GM18951 (cell line): ENCODE measurements around the gene GSTO2.
"Not testable (repeated sequence)": the region's sequence is repeated elsewhere in the genome, so short reads cannot be mapped to it uniquely, and the experiment has no call there.

Source experiments
- POLR2A ChIP-seq: IDR thresholded peaks from 4 replicates; pipeline ENCODE4 v1.6.1; 2011; ENCODE audit warnings: mild to moderate bottlenecking; ENCODE audit not compliant: insufficient read length, insufficient read depth; ENCODE audit errors: extremely low read depth
- in situ Hi-C: fragments of 300-500 bp; cut with MboI; formaldehyde crosslinking; loops from one replicate; pipeline ENCODE4 v1.12.0; 2022; ENCODE audit warnings: low sequenced_read_pairs, mixed read lengths, inconsistent platforms; ENCODE audit not compliant: unreplicated experiment

GSTO2 gene

GRCh38 chr10:104245066-104245632 lies 23.8 kb upstream of the GSTO2 start:
- in situ Hi-C loops = no loop called here

GRCh38 chr10:104246976-104247375 lies 22.0 kb upstream of the GSTO2 start:
- in situ Hi-C loops = no loop called here
- no peak for TF ChIP-seq POLR2A

More at GRCh38 chr10:104245066-104245632, 23.8 kb upstream of the GSTO2 start:
- TF ChIP-seq POLR2A = no peak

GRCh38 chr10:104247513-104248146 lies 21.4 kb upstream of the GSTO2 start:
- in situ Hi-C loops = no loop called here
- no peak for TF ChIP-seq POLR2A

DNA sequence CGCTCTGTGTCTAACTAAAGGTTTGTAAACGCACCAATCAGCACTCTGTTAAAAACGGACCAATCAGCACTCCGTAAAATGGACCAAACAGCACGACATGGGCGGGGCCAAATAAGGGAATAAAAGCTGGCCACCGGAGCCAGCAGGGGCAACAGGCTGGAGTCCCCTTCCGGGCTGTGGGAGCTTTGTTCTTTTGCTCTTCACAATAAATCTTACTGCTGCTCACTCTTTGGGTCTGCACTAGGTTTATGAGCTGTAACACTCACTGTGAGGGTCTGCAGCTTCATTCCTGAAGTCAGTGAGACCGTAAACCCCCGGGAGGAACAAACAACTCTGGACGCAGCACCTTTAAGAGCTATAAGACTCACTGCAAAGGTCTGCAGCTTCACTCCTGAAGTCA lies 20.1 kb upstream of the GSTO2 start:
- in situ Hi-C loops = not testable (repeated sequence)

- TF ChIP-seq POLR2A = no peak
- in situ Hi-C loops = no loop called here
Observed at GRCh38 chr10:104250371-104250770, 18.6 kb upstream of the GSTO2 start.

DNA sequence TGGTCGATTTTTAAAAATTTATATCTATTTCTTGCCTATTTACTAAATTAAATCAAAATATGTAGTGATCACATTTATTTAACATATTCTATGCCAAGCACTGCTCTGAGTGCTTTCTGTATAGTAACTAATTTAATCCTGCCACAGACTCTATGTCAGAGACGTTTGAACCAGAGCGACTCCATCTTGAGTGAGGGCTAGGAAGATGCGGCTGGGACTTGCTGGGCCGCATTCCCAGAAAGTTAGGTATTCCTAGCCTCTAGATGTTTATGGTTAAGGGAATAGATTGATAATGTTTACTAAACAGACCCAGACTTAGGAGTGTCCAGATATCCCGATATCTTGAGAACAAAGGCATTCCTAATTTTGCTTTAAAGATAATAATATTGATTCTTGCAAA lies 17.5 kb upstream of the GSTO2 start:
- TF ChIP-seq POLR2A = no peak
- in situ Hi-C loops = no loop called here

DNA sequence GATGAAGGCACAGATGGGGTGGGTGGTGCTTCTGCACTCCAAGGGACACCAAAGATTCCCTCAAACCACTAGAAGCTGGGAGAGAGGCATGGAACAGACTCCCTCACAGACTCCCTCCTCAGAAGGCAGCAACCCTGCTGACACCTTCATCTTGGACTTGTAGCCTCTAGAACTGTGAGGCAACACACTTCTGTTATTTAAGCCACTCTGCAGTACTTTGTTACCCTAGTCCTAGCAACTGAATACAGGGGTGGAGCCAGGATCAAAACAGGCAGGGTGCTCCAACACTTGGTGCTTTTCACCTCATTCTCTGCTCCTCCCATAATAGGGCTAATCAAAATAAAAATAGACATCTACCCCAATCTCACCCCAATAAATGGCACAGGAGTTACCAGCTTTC lies 16.6 kb upstream of the GSTO2 start:
- TF ChIP-seq POLR2A = no peak
- in situ Hi-C loops = no loop called here

DNA sequence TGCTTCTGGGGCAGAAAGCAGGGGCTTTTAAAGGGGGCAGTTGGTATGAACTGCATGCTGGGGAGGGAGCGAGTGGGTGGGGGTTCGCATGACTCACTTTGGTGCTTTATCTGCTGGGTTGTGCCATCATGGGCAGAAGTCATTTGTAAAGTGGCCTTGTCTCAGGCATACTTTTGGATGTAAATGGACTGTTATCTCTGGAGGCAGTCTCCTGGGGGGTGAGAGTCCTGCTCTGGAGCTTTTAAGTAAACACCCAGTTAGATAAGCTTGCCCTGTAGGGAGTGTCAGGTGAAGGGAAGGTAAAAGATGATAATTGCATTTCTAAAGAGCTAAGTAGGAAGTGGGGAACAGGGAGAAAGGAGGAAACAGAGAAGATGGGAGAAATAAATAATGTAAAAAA lies 15.9 kb upstream of the GSTO2 start:
- no peak for TF ChIP-seq POLR2A
- in situ Hi-C loops = no loop called here

DNA sequence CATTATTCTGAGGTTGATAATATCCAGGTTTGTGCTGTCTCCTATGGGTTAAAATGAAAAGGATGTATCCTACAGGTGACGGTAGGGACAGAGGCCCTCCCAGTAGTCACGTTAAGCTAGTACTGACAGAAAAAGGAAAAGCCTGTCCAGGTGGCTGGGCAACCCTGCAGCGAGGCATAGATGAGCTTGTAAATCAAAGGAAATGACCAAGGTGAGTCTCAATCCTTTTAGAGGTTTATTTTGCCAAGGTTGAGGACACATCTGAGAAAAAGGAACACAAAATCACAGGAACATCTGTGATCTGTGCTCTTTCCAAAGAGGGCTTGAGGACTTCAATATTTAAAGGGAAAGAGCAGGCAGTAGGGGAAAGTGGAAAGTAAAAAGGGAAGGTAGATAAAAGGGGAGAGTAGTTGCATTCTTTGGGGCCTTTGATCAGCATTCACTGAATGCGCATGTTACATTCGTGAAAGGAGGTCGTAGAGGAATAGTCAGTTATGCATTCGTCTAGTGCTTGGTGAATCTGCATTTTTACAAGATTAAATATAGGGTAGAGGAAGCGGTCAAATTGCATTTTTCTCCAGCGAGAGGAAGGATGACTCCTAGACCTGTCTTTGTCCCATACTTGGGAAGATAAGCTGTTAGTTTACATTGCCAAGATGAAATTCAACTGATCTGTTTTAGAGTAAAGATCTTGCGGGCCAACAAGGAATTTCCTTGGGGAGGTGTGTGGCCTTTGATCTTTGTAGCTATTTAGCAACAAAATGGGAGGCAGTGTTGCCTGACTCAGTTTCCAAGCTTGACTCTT lies 15.2 kb upstream of the GSTO2 start:
- in situ Hi-C loops = no loop called here
- TF ChIP-seq POLR2A = no peak

DNA sequence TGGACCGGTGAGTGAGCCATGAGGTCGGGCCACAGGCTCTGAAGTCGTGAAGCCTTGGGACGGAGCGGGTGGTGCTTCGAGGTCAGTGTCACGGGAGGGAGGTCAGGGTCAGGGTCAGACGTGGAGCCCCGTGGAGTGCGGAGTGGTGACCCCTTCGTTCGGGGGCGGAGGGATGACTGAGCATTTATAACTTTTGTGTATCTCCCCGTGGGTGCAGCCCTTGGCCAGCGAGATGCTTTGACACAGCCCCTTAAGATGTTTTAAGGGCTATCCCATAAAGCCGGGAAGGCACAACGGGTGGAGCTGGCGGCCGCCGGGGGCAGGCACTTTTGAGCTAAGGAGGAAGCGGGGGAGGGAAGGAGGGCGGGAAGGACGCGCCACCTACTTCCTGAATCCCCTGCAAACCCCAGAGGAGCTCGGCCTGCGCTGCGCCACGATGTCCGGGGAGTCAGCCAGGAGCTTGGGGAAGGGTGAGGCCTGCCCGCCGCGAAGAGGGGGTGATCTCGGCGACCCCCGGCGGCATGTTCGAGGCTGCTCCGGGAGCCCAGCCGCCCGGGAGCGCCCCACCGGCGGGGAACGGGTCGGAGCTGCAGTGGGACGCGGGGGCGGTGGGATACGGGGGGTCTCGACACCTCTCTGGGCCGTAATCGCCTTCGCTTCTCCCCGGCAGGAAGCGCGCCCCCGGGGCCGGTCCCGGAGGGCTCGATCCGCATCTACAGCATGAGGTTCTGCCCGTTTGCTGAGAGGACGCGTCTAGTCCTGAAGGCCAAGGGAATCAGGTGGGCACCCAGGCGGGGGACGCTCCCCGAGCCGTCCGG lies 14.3 kb upstream of the GSTO2 start, which contains the start of gene GSTO1:
GSTO1 (plus strand) TSS at position 400 of the 818 bp plus-strand sequence; CDS start at position 437, 37 bp downstream.
- peak; percentile 92 for TF ChIP-seq POLR2A
- in situ Hi-C loops = no loop called here

GRCh38 chr10:104255311-104255981 lies 13.5 kb upstream of the GSTO2 start:
- in situ Hi-C loops = no loop called here
- TF ChIP-seq POLR2A = no peak

- in situ Hi-C loops = no loop called here
- TF ChIP-seq POLR2A = no peak
Observed at GRCh38 chr10:104256335-104256961, 12.5 kb upstream of the GSTO2 start.
